HCT116 (cell line): ENCODE results near the gene SLC24A3. TPM values are rescaled to one million over a fixed set of nuclear protein-coding genes. Genes with fewer than 3 reads are reported as not detected.

Source experiments
- ATAC-seq: fragments of 200-7000 bp; cut with Tn5 transposase; 2 replicates; pipeline ENCODE4 v1.9.1; 2020; ENCODE audit warnings: mild to moderate bottlenecking, moderate library complexity
- BruUV-seq: library from RNA; stranded (reverse); fragments of 400-500 nt; replicated peaks from 2 replicates; lab custom pipeline; 2021; lab: Mats Ljungman, UMichigan
- CTCF ChIA-PET: fragments of 300-600 bp; sonication (Branson Sonifier 250); formaldehyde crosslinking; loops from one replicate; lab custom pipeline; 2021; ENCODE audit warnings: antibody characterized with exemption; lab: Charles Lee
- POLR2A ChIA-PET: fragments of 300-600, 350-600 bp; sonication (Branson Sonifier 250); formaldehyde crosslinking; loops from one replicate; lab custom pipeline; 2021; ENCODE audit warnings: antibody characterized with exemption; lab: Charles Lee
- RAD21 ChIA-PET, 2 experiments: fragments of 300-600 bp; sonication (Branson Sonifier 250); formaldehyde crosslinking; loops; one replicate each; lab custom pipeline; 2023; ENCODE audit warnings: low total read pairs in 2 of 2; ENCODE audit not compliant: uncharacterized antibody in 2 of 2, unreplicated experiment in 2 of 2, low non-redundant PET in 1 of 2; lab: Charles Lee
- DNase-seq: peaks from one replicate; pipeline ENCODE4 v3.0.0-alpha.2; 2010; ENCODE audit warnings: low read depth, low spot score
- H2AFZ ChIP-seq: fragments of 200-600 bp; shearing (Covaris generic), sonication (generic); 2 replicates; pipeline ENCODE4 v1.6.1; 2017; ENCODE audit warnings: low read depth, mixed run types, mixed read lengths, antibody characterized with exemption, low read length; ENCODE audit not compliant: poor library complexity, severe bottlenecking
- H3K27ac ChIP-seq: 2 replicates; pipeline ENCODE4 v1.5.1; 2012; ENCODE audit warnings: low read depth, low read length
- H3K27me3 ChIP-seq: fragments of 200-600 bp; sonication (generic); 2 replicates; pipeline ENCODE4 v1.6.1; 2016; ENCODE audit warnings: mixed run types, low read length, mixed read lengths; ENCODE audit not compliant: insufficient read depth
- H3K36me3 ChIP-seq, 2 experiments: fragments of 200-500 bp in 1 of 2; fragments of 200-600 bp in 1 of 2; sonication (Bioruptor generic) in 1 of 2; sonication (generic) in 1 of 2; 2 replicates each; pipeline versions ENCODE4 v1.5.1 to v1.6.1; 2014 to 2016; ENCODE audit warnings: low read length in 2 of 2, inconsistent platforms in 1 of 2, mixed read lengths in 1 of 2, mixed run types in 1 of 2; ENCODE audit not compliant: insufficient read depth in 2 of 2, control insufficient read depth in 1 of 2
- H3K4me1 ChIP-seq, 2 experiments: fragments of 200-600 bp in 1 of 2; sonication (generic) in 1 of 2; 2 replicates each; pipeline versions ENCODE4 v1.5.1 to v1.6.1; 2012 to 2017; ENCODE audit warnings: low read length in 2 of 2, inconsistent platforms in 1 of 2, mild to moderate bottlenecking in 1 of 2, mixed read lengths in 1 of 2, mixed run types in 1 of 2, moderate library complexity in 1 of 2; ENCODE audit not compliant: insufficient read depth in 2 of 2, control insufficient read depth in 1 of 2
- H3K4me2 ChIP-seq: fragments of 200-600 bp; sonication (generic); 2 replicates; pipeline ENCODE4 v1.6.1; 2017; ENCODE audit warnings: mixed run types, low read length, mixed read lengths
- H3K4me3 ChIP-seq, 2 experiments: fragments of 200-600 bp in 1 of 2; sonication (generic) in 1 of 2; replicated peaks in 1 of 2; 2 replicates each; pipeline ENCODE4 v1.5.1; 2011 to 2016; ENCODE audit warnings: low read length in 2 of 2, control low read depth in 1 of 2, low read depth in 1 of 2, mild to moderate bottlenecking in 1 of 2, mixed read lengths in 1 of 2, mixed run types in 1 of 2
- H3K79me2 ChIP-seq: fragments of 200-600 bp; sonication (generic); 2 replicates; pipeline ENCODE4 v1.6.1; 2017; ENCODE audit warnings: mild to moderate bottlenecking, mixed run types, low read length, moderate library complexity, mixed read lengths; ENCODE audit not compliant: insufficient read depth
- H3K9ac ChIP-seq: fragments of 200-600 bp; sonication (generic); 2 replicates; pipeline ENCODE4 v1.6.1; 2016; ENCODE audit warnings: low read length, mixed read lengths
- H3K9me2 ChIP-seq: fragments of 200-600 bp; sonication (generic), shearing (Covaris generic); 2 replicates; pipeline ENCODE4 v1.6.1; 2017; ENCODE audit warnings: mixed run types, mild to moderate bottlenecking, moderate library complexity; ENCODE audit not compliant: insufficient read depth
- H3K9me3 ChIP-seq, 2 experiments: fragments of 200-500 bp in 1 of 2; fragments of 200-600 bp in 1 of 2; sonication (Bioruptor generic) in 1 of 2; sonication (generic) in 1 of 2; 2 replicates each; pipeline ENCODE4 v1.6.1; 2014 to 2017; ENCODE audit warnings: low read length in 2 of 2, mixed read lengths in 2 of 2, inconsistent platforms in 1 of 2, low read depth in 1 of 2, mild to moderate bottlenecking in 1 of 2, mixed run types in 1 of 2, moderate library complexity in 1 of 2; ENCODE audit not compliant: control insufficient read depth in 1 of 2, insufficient read depth in 1 of 2
- H4K20me1 ChIP-seq: fragments of 200-600 bp; sonication (generic), shearing (Covaris generic); 2 replicates; pipeline ENCODE4 v1.6.1; 2017; ENCODE audit warnings: mixed run types, mild to moderate bottlenecking, moderate library complexity; ENCODE audit not compliant: insufficient read depth
- ELF1 ChIP-seq: IDR thresholded peaks from 2 replicates; pipeline ENCODE4 v1.6.1; 2012; ENCODE audit warnings: low read depth, borderline replicate concordance
- EZH2 ChIP-seq: fragments of 200-600 bp; sonication (generic); IDR thresholded peaks from 2 replicates; pipeline ENCODE4 v1.6.1; 2017; ENCODE audit warnings: antibody characterized with exemption, mixed run types
- FOSL1 ChIP-seq: IDR thresholded peaks from 2 replicates; pipeline ENCODE4 v1.6.1; 2012; ENCODE audit warnings: low read depth
- MAX ChIP-seq: IDR thresholded peaks from 2 replicates; pipeline ENCODE4 v1.6.1; 2012
- RAD21 ChIP-seq: IDR thresholded peaks from 2 replicates; pipeline ENCODE4 v1.6.1; 2012; ENCODE audit warnings: low read depth, mild to moderate bottlenecking
- SIN3A ChIP-seq: IDR thresholded peaks from 2 replicates; pipeline ENCODE4 v1.6.1; 2012; ENCODE audit warnings: low read depth
- SP1 ChIP-seq: IDR thresholded peaks from 2 replicates; pipeline ENCODE4 v1.6.1; 2012; ENCODE audit warnings: low read depth
- SRF ChIP-seq: IDR thresholded peaks from 2 replicates; pipeline ENCODE4 v1.6.1; 2012; ENCODE audit warnings: low read depth
- YY1 ChIP-seq: IDR thresholded peaks from 2 replicates; pipeline ENCODE4 v1.6.1; 2011; ENCODE audit warnings: low read length, low read depth, moderate library complexity, mild to moderate bottlenecking; ENCODE audit not compliant: insufficient replicate concordance; ENCODE audit errors: extremely low read depth
- ZBTB33 ChIP-seq: IDR thresholded peaks from 2 replicates; pipeline ENCODE4 v1.6.1; 2011; ENCODE audit warnings: mild to moderate bottlenecking, low read length, moderate library complexity; ENCODE audit not compliant: insufficient replicate concordance; ENCODE audit errors: extremely low read depth
- ZFX ChIP-seq: fragments of 450-650 bp; IDR thresholded peaks from 2 replicates; pipeline ENCODE4 v1.6.1; 2017
- intact Hi-C: fragments of 100-400 bp; cut with micrococcal nuclease; formaldehyde crosslinking; loops from 2 replicates; pipeline ENCODE4 v1.10.0; 2022
- total RNA-seq: library from RNA; stranded (reverse); gene quantifications from one replicate; pipeline ENCODE4 v1.2.1, GENCODE V29; 2021; ENCODE audit not compliant: unreplicated experiment

The SLC24A3 gene
- total RNA-seq, 1 experiment from 2014 or later = not detected

GRCh38 chr20:19275038-19275629 is 62.7 kb downstream of the SLC24A3 start:
- no peaks in the 10 kb centered on the region; a peak in 1 of 4 replicates for H3K9me3 ChIP-seq
- no TSS peak for BruUV-seq
- no peaks in the 10 kb centered on the region for H3K36me3 ChIP-seq
- H2AFZ ChIP-seq = no peak overlapping the region
- CTCF ChIA-PET = no interaction called here
- H3K4me3 ChIP-seq = no peak overlapping the region
- no peak overlapping the region for H3K4me2 ChIP-seq
- H3K4me1 ChIP-seq = no peaks in the 10 kb centered on the region
- TF ChIP-seq YY1 (no peak), RAD21 (no peak), ZBTB33 (no peak), MAX (no peak), SIN3A (no peak), ELF1 (no peak), EZH2 (no peak), ZFX (no peak), FOSL1 (no peak), SRF (no peak), SP1 (no peak)
- TF ChIP-seq, all 23 proteins: peak for 0
- POLR2A ChIA-PET = no interaction called here
- intact Hi-C loops = no loop called here
- Histone ChIP-seq H3K9me2 (no peaks in the 10 kb centered on the region), H3K27ac (no peak overlapping the region), H3K27me3 (no peaks in the 10 kb centered on the region), H3K79me2 (no peaks in the 10 kb centered on the region), H3K9ac (no peak overlapping the region), H4K20me1 (no peaks in the 10 kb centered on the region)
- no peak for ATAC-seq
- no peak for DNase-seq
- RAD21 ChIA-PET = no interaction called here
